SH-SY5Y (cell line): Measurements from ENCODE around the gene CCDC171.

ENCODE experiments used
- GATA2 ChIP-seq: IDR thresholded peaks from 2 replicates; pipeline ENCODE4 v1.6.1; 2011; ENCODE audit warnings: mild to moderate bottlenecking, low read depth, low read length
- GATA3 ChIP-seq: IDR thresholded peaks from 2 replicates; pipeline ENCODE4 v1.6.1; 2011; ENCODE audit warnings: low read depth, mild to moderate bottlenecking, low read length, moderate library complexity

DNA sequence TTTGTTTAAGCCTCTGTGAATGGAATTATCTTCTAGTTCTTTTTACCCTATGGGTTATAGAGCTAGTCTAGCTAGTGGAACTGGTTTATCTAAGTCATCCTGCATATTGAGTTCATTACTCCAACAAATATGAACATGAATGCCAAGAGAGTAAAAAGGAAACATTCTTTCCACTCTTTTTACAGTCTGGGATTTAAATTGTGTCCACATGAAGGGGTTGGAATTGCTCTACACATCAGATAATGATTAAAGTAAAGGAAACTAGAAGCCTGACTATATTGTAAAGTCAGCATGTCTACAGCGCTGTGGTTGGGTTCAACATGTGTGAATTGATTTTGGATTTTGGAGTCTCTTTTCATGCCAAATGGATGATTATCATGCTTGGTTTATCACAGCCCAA, 173.1 kb downstream of the CCDC171 start:
- TF ChIP-seq GATA3: no peak
- no peak for TF ChIP-seq GATA2
